ENCODE data around the gene USP38.

GRCh38 chr4:143225167-143225566 lies 40.5 kb downstream of the USP38 start:
- TF ChIP-seq POLR2AphosphoS5 (IDR thresholded peaks at IDR 0.05) (no peak), CTCF (IDR thresholded peaks at IDR 0.05 in 8 of 11, conservative IDR thresholded peaks at IDR 0.05 in 3 of 11) (no peak), POLR2A (IDR thresholded peaks at IDR 0.05) (no peak)
